Body of pancreas (tissue), 4 donors: ENCODE results near the gene IL1RAPL2. TPM values are rescaled to one million over a fixed set of nuclear protein-coding genes. Genes with fewer than 3 reads are reported as not detected.

Experiments used
- ATAC-seq: fragments of 150-250 bp; one replicate; pipeline ENCODE4 v1.9.1; 2016
- DNase-seq, 4 donors: peaks; one replicate each; pipeline ENCODE4 v3.0.0-alpha.2; 2019
- H3K27ac ChIP-seq, 4 donors: fragments of 200-600 bp; sonication (generic); 1 replicate in 3 of 4; 2 replicates in 1 of 4; pipeline versions ENCODE4 v1.5.1 to v1.6.1; 2016 to 2019; ENCODE audit warnings: mild to moderate bottlenecking in 1 of 4, mixed read lengths in 1 of 4, moderate library complexity in 1 of 4
- H3K27me3 ChIP-seq, 2 donors: fragments of 200-600 bp; sonication (generic); one replicate each; pipeline ENCODE4 v1.6.0; 2016; ENCODE audit warnings: mild to moderate bottlenecking in 1 of 2
- H3K36me3 ChIP-seq, 2 donors: fragments of 200-600 bp; sonication (generic); replicated peaks in 1 of 2; 2 replicates each; pipeline ENCODE4 v1.5.1; 2016; ENCODE audit warnings: low read depth in 2 of 2; ENCODE audit not compliant: insufficient read depth in 1 of 2
- H3K4me1 ChIP-seq: fragments of 200-600 bp; sonication (generic); one replicate; pipeline ENCODE4 v1.6.0; 2016
- H3K4me3 ChIP-seq, 2 donors: fragments of 200-600 bp; sonication (generic); 1 replicate in 1 of 2; 2 replicates in 1 of 2; pipeline ENCODE4 v1.5.1; 2016 to 2019
- H3K9me3 ChIP-seq, 3 donors: fragments of 200-600 bp; sonication (generic); 1 replicate in 2 of 3; 2 replicates in 1 of 3; pipeline ENCODE4 v1.5.1; 2016
- CTCF ChIP-seq, 7 experiments: fragments of 450-650 bp in 4 of 7; fragments of 200-600 bp in 3 of 7; sonication (generic) in 3 of 7; IDR thresholded peaks; one replicate each; pipeline ENCODE4 v1.5.1; 2016 to 2019; ENCODE audit warnings: antibody characterized with exemption in 7 of 7
- POLR2A ChIP-seq, 3 donors: fragments of 450-650 bp; IDR thresholded peaks; one replicate each; pipeline ENCODE4 v1.6.1; 2016; ENCODE audit warnings: antibody characterized with exemption in 3 of 3, mild to moderate bottlenecking in 2 of 3
- WGBS, 2 donors: methylation state at CpG; one replicate each; pipeline ENCODE4 v1.1.5; 2017; 5-methylcytosine and 5-hydroxymethylcytosine counted together
- intact Hi-C: fragments of 100-400 bp; cut with DNase I; formaldehyde crosslinking; loops from one replicate; pipeline ENCODE4 v1.15.1; 2023
- total RNA-seq, 2 donors: library from RNA; depleted of rRNA; stranded (reverse); fragments of >200 nt; gene quantifications; one replicate each; pipeline ENCODE4 v1.1.0, GENCODE V29; 2016

Gene IL1RAPL2
- total RNA-seq, 2 donors from 2014 or later, result not detected

GRCh38 chrX:105744946-105745345 lies 1178.9 kb downstream of the IL1RAPL2 start:
- Histone ChIP-seq H3K9me3 (no peaks in the 10 kb centered on the region), H3K27ac (no peak overlapping the region), H3K27me3 (no peaks in the 10 kb centered on the region), H3K36me3 (no peaks in the 10 kb centered on the region), H3K4me1 (no peaks in the 10 kb centered on the region), H3K4me3 (no peak overlapping the region)
- intact Hi-C loops, result no loop called here
- ATAC-seq (no peak), DNase-seq (no peak)
- TF ChIP-seq POLR2A (IDR thresholded peaks at IDR 0.05) (no peak), CTCF (IDR thresholded peaks at IDR 0.05) (no peak)
- WGBS, 2 donors, result 37 to 55% methylated on average over 2 of the region's 2 CpGs

- Histone ChIP-seq H3K27me3 (no peaks in the 10 kb centered on the region), H3K36me3 (no peaks in the 10 kb centered on the region), H3K4me1 (no peaks in the 10 kb centered on the region), H3K9me3 (no peaks in the 10 kb centered on the region), H3K27ac (no peak overlapping the region), H3K4me3 (no peak overlapping the region)
- DNase-seq, result no peak
- TF ChIP-seq CTCF (IDR thresholded peaks at IDR 0.05), result no peak
- TF ChIP-seq POLR2A (IDR thresholded peaks at IDR 0.05), result no peak
- WGBS, 2 donors, result 81% methylated on average over 2 of the region's 2 CpGs; no CpG with 5 or more reads in 1 of the 2 donors
- ATAC-seq, result no peak
- intact Hi-C loops, result no loop called here
These were observed 1179.9 kb downstream of the IL1RAPL2 start for GRCh38 chrX:105745863-105746262.

GRCh38 chrX:105752338-105752956 lies 1186.4 kb downstream of the IL1RAPL2 start:
- ATAC-seq (no peak), DNase-seq (no peak)
- no peaks in the 10 kb centered on the region for H3K9me3 ChIP-seq
- no peak overlapping the region for H3K27ac ChIP-seq
- TF ChIP-seq CTCF (IDR thresholded peaks at IDR 0.05) (no peak), POLR2A (IDR thresholded peaks at IDR 0.05) (no peak)
- WGBS, 2 donors, result 38 to 63% methylated on average over 6 of the region's 6 CpGs
- no peaks in the 10 kb centered on the region for H3K36me3 ChIP-seq
- no peaks in the 10 kb centered on the region for H3K27me3 ChIP-seq
- H3K4me1 ChIP-seq, result no peaks in the 10 kb centered on the region
- no peak overlapping the region for H3K4me3 ChIP-seq
- intact Hi-C loops, result no loop called here

GRCh38 chrX:105753411-105753810 lies 1187.4 kb downstream of the IL1RAPL2 start:
- 53 to 70% methylated on average over 2 to 4 of the region's 4 CpGs for WGBS, 2 donors
- TF ChIP-seq POLR2A (IDR thresholded peaks at IDR 0.05), result no peak
- TF ChIP-seq CTCF (IDR thresholded peaks at IDR 0.05), result no peak
- no peak for ATAC-seq
- no peak for DNase-seq
- Histone ChIP-seq H3K36me3 (no peaks in the 10 kb centered on the region), H3K27me3 (no peaks in the 10 kb centered on the region), H3K9me3 (no peaks in the 10 kb centered on the region), H3K4me1 (no peaks in the 10 kb centered on the region), H3K4me3 (no peak overlapping the region), H3K27ac (no peak overlapping the region)
- intact Hi-C loops, result no loop called here

GRCh38 chrX:105754286-105754964 lies 1188.4 kb downstream of the IL1RAPL2 start:
- Histone ChIP-seq H3K4me3 (no peak overlapping the region), H3K27me3 (no peaks in the 10 kb centered on the region), H3K4me1 (no peaks in the 10 kb centered on the region), H3K9me3 (no peaks in the 10 kb centered on the region), H3K27ac (no peak overlapping the region), H3K36me3 (no peaks in the 10 kb centered on the region)
- ATAC-seq, result no peak
- no peak for DNase-seq
- TF ChIP-seq CTCF (IDR thresholded peaks at IDR 0.05) (no peak), POLR2A (IDR thresholded peaks at IDR 0.05) (no peak)
- WGBS, 2 donors, result 82 to 83% methylated on average over 2 of the region's 2 CpGs
- intact Hi-C loops, result no loop called here
